Activated CD4-positive, alpha-beta T cell treated with anti-CD3 and anti-CD28 coated beads, Interleukin-2, Interleukin-4, amounts not matched to agents 100 ng/mL and 50 ng/mL, durations not matched to agents 16 hours and 8 hours (primary cell): ENCODE data around the gene FXYD2.

Experiments
- DNase-seq: peaks from one replicate; pipeline ENCODE4 v3.0.0-alpha.2; 2020; ENCODE audit warnings: low spot score

FXYD2 gene

GRCh38 chr11:117857734-117858414 lies 33.3 kb upstream of the FXYD2 start:
- DNase-seq: no peak

- no peak for DNase-seq
Measured at GRCh38 chr11:117855912-117856651, 31.5 kb upstream of the FXYD2 start.

DNA sequence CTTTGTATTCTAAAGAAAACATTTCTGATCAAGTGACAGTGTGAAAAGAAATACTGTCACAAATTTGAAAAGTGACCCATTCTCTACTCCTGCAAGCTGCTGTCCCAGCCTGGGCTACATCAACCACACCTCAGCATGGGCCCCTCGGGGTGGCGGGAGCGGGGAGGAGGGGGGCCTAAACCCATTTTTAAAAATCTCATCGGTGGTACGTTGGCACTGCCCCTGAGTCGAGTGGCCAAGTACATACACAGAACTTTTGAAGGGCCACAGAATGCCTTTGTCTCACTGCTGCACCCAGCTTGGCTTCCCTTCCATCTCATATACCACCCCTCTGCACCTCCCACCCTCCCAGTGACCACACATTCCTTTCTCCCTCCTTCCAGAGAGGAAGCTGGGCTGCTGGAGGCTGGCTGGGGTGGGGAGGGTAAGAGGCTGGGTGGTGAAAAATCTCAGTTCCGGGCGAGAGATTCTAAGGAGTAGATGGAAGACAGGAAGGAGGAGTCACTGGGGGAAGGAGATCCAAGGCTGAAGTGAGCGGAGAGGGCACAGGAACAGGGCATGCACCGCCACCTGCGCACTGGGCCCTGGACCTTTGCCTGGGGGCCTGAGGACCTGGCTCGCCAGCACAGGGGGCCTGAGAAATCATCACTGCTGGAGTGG lies 30.8 kb upstream of the FXYD2 start:
- DNase-seq: no peak

DNA sequence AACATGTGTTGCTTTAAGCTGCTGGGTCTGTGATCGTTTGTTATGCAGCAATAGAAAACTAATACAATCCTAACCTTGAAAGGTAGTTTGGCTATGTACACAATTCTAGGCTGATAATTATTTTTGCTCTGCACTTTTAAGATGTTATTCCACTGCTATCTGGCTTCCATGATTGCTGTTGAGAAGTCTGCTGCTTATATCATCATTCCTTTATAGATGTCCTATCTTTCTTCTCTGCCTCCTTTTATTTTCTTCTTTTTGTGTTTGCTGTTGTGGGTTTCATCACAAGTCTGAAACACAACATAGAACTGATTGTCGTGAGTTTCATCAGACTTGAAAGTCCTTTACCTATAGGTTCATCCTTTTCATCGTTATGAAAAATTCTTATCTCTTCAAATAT lies 27.8 kb upstream of the FXYD2 start:
- no peak for DNase-seq

- no peak for DNase-seq
Measured at GRCh38 chr11:117851852-117852251, 27.3 kb upstream of the FXYD2 start.

- DNase-seq: no peak
Measured at GRCh38 chr11:117851106-117851505, 26.6 kb upstream of the FXYD2 start.

DNA sequence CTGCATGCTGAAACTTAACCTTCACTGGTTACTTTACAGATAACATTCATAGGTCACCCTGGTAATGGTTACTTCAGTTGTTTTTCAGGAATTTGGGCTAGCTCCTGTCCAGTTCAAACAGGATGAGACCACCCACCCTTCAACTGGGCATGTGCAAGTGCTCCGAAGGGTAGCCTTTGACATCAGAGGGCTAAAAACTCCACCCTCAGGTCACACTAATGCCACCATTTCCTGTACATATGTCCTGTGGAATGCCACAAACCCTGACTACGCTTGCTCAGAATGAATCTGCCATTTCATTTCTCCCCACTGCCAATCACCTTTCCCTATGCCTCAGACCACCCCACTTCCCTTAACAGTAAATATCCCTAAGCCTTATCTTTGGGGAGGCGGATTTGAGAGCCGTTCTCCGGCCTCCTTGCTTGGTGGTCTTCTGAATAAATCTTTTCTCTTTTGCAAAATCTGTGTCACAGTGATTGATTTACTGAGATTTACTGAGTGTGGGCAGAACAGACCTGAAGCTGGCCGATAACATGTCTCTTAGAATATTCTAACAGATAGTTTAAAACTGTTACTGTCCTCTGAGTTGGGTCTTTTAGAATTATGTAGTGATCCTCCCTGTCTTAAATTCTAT lies 25.4 kb upstream of the FXYD2 start:
- DNase-seq: no peak

DNA sequence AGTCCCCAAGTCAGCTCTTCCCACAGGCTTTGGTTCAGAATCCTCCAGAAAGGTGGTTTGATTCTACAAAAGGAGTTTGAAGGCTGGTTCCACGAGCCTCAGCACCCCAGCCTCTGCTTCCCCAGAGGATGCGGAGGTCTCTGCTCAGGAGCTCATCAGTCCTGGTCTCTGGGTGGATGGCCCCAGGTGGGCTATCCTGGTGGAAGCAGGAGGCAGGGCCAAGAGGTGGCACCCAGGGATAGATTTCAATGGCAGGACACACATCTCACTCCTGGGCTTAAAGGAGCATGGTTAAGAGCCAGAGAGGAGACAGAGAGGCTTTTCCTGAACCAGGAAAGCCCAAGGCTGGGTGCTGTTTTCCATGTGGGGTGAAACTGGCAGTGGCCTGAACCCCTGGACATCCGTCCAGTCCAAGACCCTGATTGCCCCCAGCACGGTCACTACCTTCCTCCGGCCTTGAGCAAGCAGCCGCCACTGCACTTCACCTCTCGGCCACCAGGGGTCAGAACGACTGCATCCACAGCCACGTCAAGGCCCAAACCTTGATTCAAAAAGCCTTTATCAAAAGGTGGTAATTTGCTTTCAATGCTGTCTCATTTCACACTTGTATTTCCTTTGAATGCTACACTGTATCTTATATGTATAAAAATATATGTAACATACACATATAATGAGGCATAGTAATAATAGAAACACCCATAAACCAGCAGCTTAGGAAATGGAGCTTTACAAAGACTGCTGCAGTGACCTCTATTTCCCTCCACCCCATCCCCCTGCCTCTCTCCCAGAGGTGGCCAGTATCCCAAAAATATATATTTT lies 19.3 kb upstream of the FXYD2 start:
- peak; percentile 79 for DNase-seq

GRCh38 chr11:117842131-117842941 lies 17.8 kb upstream of the FXYD2 start:
- no peak for DNase-seq

DNA sequence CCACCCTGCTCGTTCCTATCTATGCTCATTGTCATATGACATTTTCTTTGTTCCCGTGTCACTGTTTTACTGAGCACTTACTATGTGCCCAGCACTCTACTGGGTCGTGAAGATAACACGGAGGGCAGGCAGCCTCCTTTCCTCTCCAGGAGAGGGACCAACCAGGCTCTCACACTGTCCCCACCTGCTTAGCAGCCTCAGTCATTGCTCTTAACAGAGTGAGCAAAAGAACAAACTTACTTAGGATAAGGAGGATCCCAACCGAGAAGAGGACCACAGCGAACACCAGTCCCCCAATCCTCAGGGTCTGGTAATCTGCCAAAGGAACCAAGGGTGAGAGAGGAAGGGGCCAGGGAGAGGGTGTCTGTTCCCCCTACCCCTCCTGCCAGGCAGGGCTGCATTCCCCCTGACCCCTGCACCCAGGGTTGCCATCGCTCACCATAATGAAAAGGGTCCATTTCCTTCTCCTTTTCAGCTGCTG lies 17.0 kb upstream of the FXYD2 start:
- no peak for DNase-seq

DNA sequence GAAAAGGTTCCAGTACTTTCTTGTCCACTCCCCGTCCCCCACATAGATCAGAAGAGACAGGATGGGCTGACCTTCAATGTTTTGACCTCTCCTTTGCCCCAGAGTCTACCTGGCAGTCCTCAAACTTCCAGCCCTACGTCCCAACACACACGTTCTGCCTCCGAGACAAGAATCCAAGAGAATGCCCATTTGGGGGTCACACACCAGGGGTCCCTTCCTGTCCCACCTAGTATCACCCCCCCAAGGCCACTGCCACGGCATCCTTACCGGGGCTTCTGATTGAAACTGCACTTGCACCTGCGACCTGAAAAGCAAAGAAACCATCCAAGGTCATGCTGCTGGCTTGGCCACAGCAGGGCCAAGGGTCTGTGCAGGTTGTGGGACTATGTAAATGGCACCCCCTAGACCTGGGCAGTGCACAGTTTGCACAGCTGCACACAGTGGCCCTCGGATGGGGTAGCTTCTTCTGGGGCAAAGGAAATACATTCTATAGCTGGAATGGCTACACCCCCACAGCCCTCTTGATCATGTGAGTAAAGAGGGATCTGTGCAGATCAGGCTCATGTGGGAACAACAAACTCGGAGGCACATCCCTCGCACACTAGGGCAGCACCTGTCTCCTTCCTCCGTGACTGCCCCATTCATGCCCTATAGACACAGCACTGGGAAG lies 16.5 kb upstream of the FXYD2 start:
- DNase-seq: no peak

DNA sequence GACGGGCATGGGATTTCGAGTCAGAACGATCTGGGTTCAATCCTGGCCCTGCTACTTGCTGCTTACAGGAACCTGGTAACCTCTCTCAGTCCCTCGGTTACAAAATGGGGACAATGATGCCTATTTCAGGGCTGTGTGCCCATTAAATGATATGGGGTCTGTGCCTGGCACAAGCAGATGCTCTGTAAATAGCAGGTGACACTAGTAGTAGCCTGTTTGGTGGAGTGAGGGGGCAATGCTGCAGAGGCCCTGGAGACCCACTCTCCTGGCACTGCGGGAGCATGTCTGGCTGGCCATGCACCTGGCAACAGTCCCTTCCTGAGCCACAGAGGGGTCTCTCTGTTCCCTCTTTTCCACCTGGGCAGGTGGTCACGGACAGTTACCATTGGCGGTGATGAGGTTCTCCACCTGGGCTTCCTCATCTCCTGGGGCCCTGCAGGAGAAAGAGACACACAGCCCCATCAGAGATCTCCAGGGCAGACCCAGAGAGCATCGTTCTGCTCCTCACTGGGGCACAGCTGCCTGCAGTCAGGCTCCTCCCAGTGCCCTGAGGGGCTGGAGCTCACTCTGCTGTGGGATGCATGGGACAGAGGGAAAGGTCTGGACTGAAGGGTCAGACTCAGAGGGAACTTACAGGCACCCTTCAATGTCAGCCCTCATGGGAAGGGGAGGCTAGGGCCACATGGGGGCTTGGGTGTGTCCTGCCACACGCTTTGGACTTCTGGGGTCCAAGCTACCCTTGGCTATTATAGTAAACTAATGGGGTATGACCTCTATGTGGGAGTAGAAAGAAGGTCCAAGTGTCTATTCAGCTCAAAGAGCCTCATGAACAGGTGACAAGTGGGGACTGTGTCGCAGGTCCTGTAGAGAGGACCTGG lies 15.6 kb upstream of the FXYD2 start:
- no peak for DNase-seq

- DNase-seq: no peak
Measured at GRCh38 chr11:117839380-117839881, 14.9 kb upstream of the FXYD2 start.

GRCh38 chr11:117838901-117839300 lies 14.4 kb upstream of the FXYD2 start:
- no peak for DNase-seq

- DNase-seq: no peak
Measured at GRCh38 chr11:117837791-117838190, 13.2 kb upstream of the FXYD2 start.

- DNase-seq: no peak
Measured at GRCh38 chr11:117837070-117837776, 12.7 kb upstream of the FXYD2 start.

- DNase-seq: no peak
Measured at GRCh38 chr11:117836077-117836960, 11.8 kb upstream of the FXYD2 start.
